ENCODE measurements around the gene HDAC11. TPM values are rescaled to one million over a fixed set of nuclear protein-coding genes. Genes with fewer than 3 reads are reported as not detected.

The HDAC11 gene
- total and polyA plus RNA-seq, 3 experiments from 2014 or later, result 2.6 to 7.5 (median 3.2) TPM

GRCh38 chr3:13536432-13536831, 56.3 kb downstream of the HDAC11 start:
- H3K4me1 Mint-ChIP-seq, result peaks cover 0 to 10% (median 4%) of the 10 kb centered on the region in 3 donors
- peaks cover 17 to 48% of the 10 kb centered on the region in 2 donors for H3K27me3 Mint-ChIP-seq
- Histone ChIP-seq H3K27me3 (ENCODE audit: insufficient read depth, low read length, poor library complexity, severe bottlenecking) (no peaks in the 10 kb centered on the region), H3K27ac (ENCODE audit: low read depth, low read length) (no peak overlapping the region), H3K4me1 (ENCODE audit: insufficient read depth, low read length) (peaks cover 6% of the 10 kb centered on the region), H3K36me3 (ENCODE audit: insufficient read depth, low read length) (no peaks in the 10 kb centered on the region), H3K4me3 (ENCODE audit: low read length) (no peak overlapping the region), H3K9me3 (ENCODE audit: low read length) (no peaks in the 10 kb centered on the region)
- POLR2A ChIA-PET, result no interaction called here
- H3K4me3 Mint-ChIP-seq, result no peak overlapping the region
- peaks cover 0 to 3% (median 0%) of the 10 kb centered on the region in 5 donors for H3K9me3 Mint-ChIP-seq
- DNase-seq, result no peak
- H3K27ac Mint-ChIP-seq, result no peak overlapping the region
- no peaks in the 10 kb centered on the region for H3K36me3 Mint-ChIP-seq
- CTCF ChIA-PET, result no interaction called here

- DNase-seq, result no peak
- no peak overlapping the region for H3K4me3 ChIP-seq (ENCODE audit: low read length)
- ChIA-PET CTCF (no interaction called here), POLR2A (no interaction called here)
- no peaks in the 10 kb centered on the region for H3K27me3 ChIP-seq (ENCODE audit: insufficient read depth, low read length, poor library complexity, severe bottlenecking)
- Mint-ChIP-seq H3K27ac (no peak overlapping the region), H3K36me3 (no peaks in the 10 kb centered on the region), H3K4me1 (peaks cover 0 to 10% (median 4%) of the 10 kb centered on the region in 3 donors), H3K27me3 (peaks cover 17 to 48% of the 10 kb centered on the region in 2 donors), H3K9me3 (peaks cover 0 to 4% (median 0%) of the 10 kb centered on the region in 5 donors), H3K4me3 (no peak overlapping the region)
- no peaks in the 10 kb centered on the region for H3K9me3 ChIP-seq (ENCODE audit: low read length)
- H3K36me3 ChIP-seq (ENCODE audit: insufficient read depth, low read length), result no peaks in the 10 kb centered on the region
- H3K4me1 ChIP-seq (ENCODE audit: insufficient read depth, low read length), result peaks cover 6% of the 10 kb centered on the region
- H3K27ac ChIP-seq (ENCODE audit: low read depth, low read length), result no peak overlapping the region
Measured at GRCh38 chr3:13536832-13537231, 56.7 kb downstream of the HDAC11 start.

DNA sequence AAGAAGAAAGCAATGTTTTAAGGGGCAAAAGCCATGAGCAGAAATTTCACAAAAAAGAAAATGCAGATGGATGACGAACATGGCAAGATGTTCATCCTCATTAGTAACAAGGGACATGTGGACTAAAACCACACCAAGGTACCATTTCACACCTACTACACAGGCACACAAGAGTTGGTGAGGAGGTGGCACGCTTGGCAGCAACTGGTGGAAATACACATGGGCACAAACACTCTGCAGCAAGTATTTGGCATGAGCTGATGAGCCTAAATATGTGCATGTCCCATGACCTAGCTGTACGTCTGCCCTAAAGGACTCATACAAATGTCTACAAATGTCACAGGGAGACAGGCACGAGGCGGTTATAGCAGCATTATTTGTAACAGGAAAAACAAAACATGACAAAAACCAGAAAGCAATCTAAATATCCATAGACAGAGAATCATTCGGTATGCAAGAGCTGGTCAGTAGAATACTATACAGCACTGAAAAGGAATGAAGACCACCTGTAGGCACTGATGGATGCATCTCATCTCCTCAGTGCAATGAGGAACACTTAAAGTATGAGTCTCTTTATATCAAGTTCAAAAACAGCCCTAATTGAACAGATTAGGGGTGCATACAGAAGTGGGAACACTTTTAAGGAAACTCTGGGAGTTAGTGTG, 57.3 kb downstream of the HDAC11 start:
- no peak overlapping the region for H3K27ac ChIP-seq (ENCODE audit: low read depth, low read length)
- H3K9me3 ChIP-seq (ENCODE audit: low read length), result no peaks in the 10 kb centered on the region
- Mint-ChIP-seq H3K27ac (no peak overlapping the region), H3K4me3 (no peak overlapping the region), H3K27me3 (peaks cover 17 to 48% of the 10 kb centered on the region in 2 donors), H3K4me1 (peaks cover 0 to 10% (median 4%) of the 10 kb centered on the region in 3 donors), H3K9me3 (peaks cover 0 to 8% (median 2%) of the 10 kb centered on the region in 5 donors), H3K36me3 (peaks cover 0 to 4% (median 0%) of the 10 kb centered on the region in 3 donors)
- H3K4me1 ChIP-seq (ENCODE audit: insufficient read depth, low read length), result peaks cover 6% of the 10 kb centered on the region
- no peaks in the 10 kb centered on the region for H3K27me3 ChIP-seq (ENCODE audit: insufficient read depth, low read length, poor library complexity, severe bottlenecking)
- ChIA-PET POLR2A (no interaction called here), CTCF (no interaction called here)
- no peak overlapping the region for H3K4me3 ChIP-seq (ENCODE audit: low read length)
- no peaks in the 10 kb centered on the region for H3K36me3 ChIP-seq (ENCODE audit: insufficient read depth, low read length)
- no peak for DNase-seq

- Histone ChIP-seq H3K4me3 (ENCODE audit: low read length) (no peak overlapping the region), H3K27ac (ENCODE audit: low read depth, low read length) (no peak overlapping the region), H3K36me3 (ENCODE audit: insufficient read depth, low read length) (no peaks in the 10 kb centered on the region), H3K27me3 (ENCODE audit: insufficient read depth, low read length, poor library complexity, severe bottlenecking) (no peaks in the 10 kb centered on the region), H3K9me3 (ENCODE audit: low read length) (no peaks in the 10 kb centered on the region), H3K4me1 (ENCODE audit: insufficient read depth, low read length) (peaks cover 6% of the 10 kb centered on the region)
- POLR2A ChIA-PET, result no interaction called here
- Mint-ChIP-seq H3K4me1 (peaks cover 0 to 10% (median 4%) of the 10 kb centered on the region in 3 donors), H3K27me3 (peaks cover 17 to 48% of the 10 kb centered on the region in 2 donors), H3K36me3 (peaks cover 0 to 7% (median 0%) of the 10 kb centered on the region in 3 donors), H3K9me3 (peaks cover 0 to 8% (median 4%) of the 10 kb centered on the region in 5 donors), H3K4me3 (no peak overlapping the region), H3K27ac (no peak overlapping the region)
- DNase-seq, result no peak
- CTCF ChIA-PET, result no interaction called here
Measured at GRCh38 chr3:13537909-13538296, 57.8 kb downstream of the HDAC11 start.

DNA sequence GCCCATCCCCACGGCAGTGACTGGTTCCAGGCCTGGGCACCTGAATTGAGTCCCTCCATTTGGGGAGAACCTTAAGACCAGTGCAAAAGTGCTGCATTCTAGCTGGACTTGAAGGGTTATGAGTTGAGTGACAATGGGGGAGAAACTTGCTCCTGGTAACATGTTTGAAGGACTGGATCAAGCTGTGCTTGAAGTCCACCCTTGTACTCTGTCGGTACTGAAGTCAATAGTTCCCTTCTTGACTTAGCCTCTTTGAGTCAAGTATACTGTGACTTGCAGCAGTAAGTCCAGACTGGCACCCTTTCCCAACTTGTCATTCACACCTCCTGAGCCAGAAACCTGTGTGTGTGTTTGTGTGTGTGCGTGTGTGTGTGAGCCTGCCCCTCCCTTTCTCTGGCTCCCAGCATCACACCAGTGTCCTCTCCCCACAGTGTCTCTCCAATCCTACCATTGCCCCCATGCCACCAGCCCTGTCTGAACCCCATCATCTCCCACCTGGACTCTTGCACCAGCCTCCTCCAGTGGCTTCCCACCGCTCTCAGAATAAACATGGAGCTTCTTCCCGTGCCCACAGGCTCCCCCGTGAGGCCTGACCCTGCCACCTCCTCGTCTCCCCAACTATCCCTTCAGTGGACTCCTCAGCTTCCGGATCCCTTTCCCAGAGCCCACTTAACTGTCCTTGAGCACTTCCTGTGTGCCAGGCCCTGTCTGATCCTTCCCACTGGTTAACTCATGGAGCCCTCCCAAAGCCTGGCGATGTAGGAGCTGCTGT, 58.6 kb downstream of the HDAC11 start:
- Mint-ChIP-seq H3K27ac (no peak overlapping the region), H3K36me3 (peaks cover 0 to 7% (median 0%) of the 10 kb centered on the region in 3 donors), H3K4me1 (peaks cover 0 to 10% (median 4%) of the 10 kb centered on the region in 3 donors), H3K27me3 (peaks cover 17 to 41% of the 10 kb centered on the region in 2 donors), H3K4me3 (no peak overlapping the region), H3K9me3 (peaks cover 0 to 8% (median 4%) of the 10 kb centered on the region in 5 donors)
- no peak overlapping the region for H3K27ac ChIP-seq (ENCODE audit: low read depth, low read length)
- H3K4me1 ChIP-seq (ENCODE audit: insufficient read depth, low read length), result peaks cover 6% of the 10 kb centered on the region
- no peaks in the 10 kb centered on the region for H3K9me3 ChIP-seq (ENCODE audit: low read length)
- CTCF ChIA-PET, result interaction anchor here (0.8 kb wide), 1 partner anchor 11 kb away, joined by 3 read pairs; the partner anchor contains the start of gene FBLN2
- no peaks in the 10 kb centered on the region for H3K27me3 ChIP-seq (ENCODE audit: insufficient read depth, low read length, poor library complexity, severe bottlenecking)
- H3K36me3 ChIP-seq (ENCODE audit: insufficient read depth, low read length), result no peaks in the 10 kb centered on the region
- POLR2A ChIA-PET, result no interaction called here
- H3K4me3 ChIP-seq (ENCODE audit: low read length), result no peak overlapping the region
- DNase-seq, result no peak

GRCh38 chr3:13539292-13539638, 59.2 kb downstream of the HDAC11 start:
- no peak overlapping the region for H3K4me3 Mint-ChIP-seq
- peaks cover 7% of the 10 kb centered on the region for H3K4me1 ChIP-seq (ENCODE audit: insufficient read depth, low read length)
- CTCF ChIA-PET, result no interaction called here

DNA sequence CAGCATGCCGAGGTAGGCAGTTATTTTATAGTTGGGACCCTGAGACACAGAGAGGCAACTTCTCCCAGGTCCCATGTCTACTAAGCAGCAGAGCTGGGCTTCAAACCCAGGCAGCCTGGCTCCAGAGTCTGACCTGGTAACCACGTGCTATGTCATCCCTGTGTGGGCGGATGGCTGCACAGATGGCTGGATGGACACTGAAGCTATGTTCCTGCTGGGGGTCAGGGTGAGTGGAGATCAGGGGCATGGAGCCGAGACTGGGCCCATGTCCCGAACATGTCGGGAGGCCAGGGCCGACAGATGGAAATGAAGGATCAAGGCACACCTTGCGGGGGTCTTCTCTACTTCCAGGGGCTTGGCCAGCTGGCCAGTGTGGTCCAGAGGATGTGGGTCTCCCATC, 59.6 kb downstream of the HDAC11 start:
- Histone ChIP-seq H3K4me3 (ENCODE audit: low read length) (no peak overlapping the region), H3K4me1 (ENCODE audit: insufficient read depth, low read length) (peaks cover 11% of the 10 kb centered on the region), H3K36me3 (ENCODE audit: insufficient read depth, low read length) (no peaks in the 10 kb centered on the region), H3K9me3 (ENCODE audit: low read length) (no peaks in the 10 kb centered on the region), H3K27ac (ENCODE audit: low read depth, low read length) (no peak overlapping the region), H3K27me3 (ENCODE audit: insufficient read depth, low read length, poor library complexity, severe bottlenecking) (no peaks in the 10 kb centered on the region)
- no peak overlapping the region for H3K4me3 Mint-ChIP-seq
- H3K36me3 Mint-ChIP-seq, result peaks cover 0 to 7% (median 0%) of the 10 kb centered on the region in 3 donors
- ChIA-PET POLR2A (no interaction called here), CTCF (no interaction called here)
- no peak for DNase-seq
- H3K4me1 Mint-ChIP-seq, result peaks cover 8 to 16% (median 12%) of the 10 kb centered on the region in 3 donors
- H3K9me3 Mint-ChIP-seq, result peaks cover 0 to 8% (median 4%) of the 10 kb centered on the region in 5 donors
- peaks cover 22 to 45% of the 10 kb centered on the region in 2 donors for H3K27me3 Mint-ChIP-seq
- H3K27ac Mint-ChIP-seq, result no peak overlapping the region

More at GRCh38 chr3:13539292-13539638, 59.2 kb downstream of the HDAC11 start:
- no peaks in the 10 kb centered on the region for H3K9me3 ChIP-seq (ENCODE audit: low read length)
- no peak overlapping the region for H3K4me3 ChIP-seq (ENCODE audit: low read length)
- POLR2A ChIA-PET, result no interaction called here
- H3K27ac ChIP-seq (ENCODE audit: low read depth, low read length), result no peak overlapping the region
- H3K27me3 ChIP-seq (ENCODE audit: insufficient read depth, low read length, poor library complexity, severe bottlenecking), result no peaks in the 10 kb centered on the region
- Mint-ChIP-seq H3K27me3 (peaks cover 19 to 42% of the 10 kb centered on the region in 2 donors), H3K36me3 (peaks cover 0 to 7% (median 0%) of the 10 kb centered on the region in 3 donors), H3K27ac (no peak overlapping the region), H3K4me1 (peaks cover 4 to 12% (median 8%) of the 10 kb centered on the region in 3 donors), H3K9me3 (peaks cover 0 to 8% (median 4%) of the 10 kb centered on the region in 5 donors)
- DNase-seq, result no peak
- H3K36me3 ChIP-seq (ENCODE audit: insufficient read depth, low read length), result no peaks in the 10 kb centered on the region

DNA sequence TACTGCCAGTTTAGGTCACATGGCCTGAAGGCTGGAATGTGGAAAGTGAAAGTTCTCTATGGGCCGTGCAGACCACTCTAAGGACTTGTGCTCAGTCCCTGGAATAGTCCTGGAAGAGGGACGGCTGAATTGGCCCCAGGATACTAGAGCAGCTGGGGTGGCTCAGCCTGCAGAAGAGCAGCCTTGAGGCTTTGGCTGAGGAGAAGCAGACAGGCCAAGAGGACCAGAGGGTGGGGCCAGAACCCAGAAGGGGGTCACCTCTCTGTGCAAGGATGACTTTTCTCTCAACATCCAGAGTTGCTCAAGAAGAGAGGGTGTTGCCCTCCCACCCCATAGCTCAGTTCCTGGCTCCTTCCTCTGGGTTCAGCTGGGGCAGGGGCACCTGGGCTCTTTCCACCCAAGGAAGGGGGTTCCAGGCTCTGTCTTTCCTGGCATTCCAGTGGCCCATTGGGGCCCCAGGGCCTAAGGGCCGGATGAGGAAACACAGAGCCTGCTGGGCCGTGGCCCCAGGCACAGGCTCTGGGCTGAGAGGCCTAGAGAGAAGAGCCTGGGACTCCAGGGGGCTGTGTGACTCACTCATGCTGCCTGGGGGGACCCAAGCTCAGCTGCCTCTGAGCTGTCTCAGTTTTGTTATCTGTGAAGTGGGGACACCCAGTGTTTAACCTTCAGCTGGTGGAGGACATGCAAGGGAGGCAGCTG, 60.3 kb downstream of the HDAC11 start:
- DNase-seq, result no peak
- Mint-ChIP-seq H3K36me3 (peaks cover 0 to 7% (median 0%) of the 10 kb centered on the region in 3 donors), H3K27ac (no peak overlapping the region), H3K9me3 (peaks cover 0 to 8% (median 4%) of the 10 kb centered on the region in 5 donors), H3K4me1 (peaks cover 12 to 21% (median 19%) of the 10 kb centered on the region in 3 donors), H3K27me3 (peaks cover 26 to 45% of the 10 kb centered on the region in 2 donors), H3K4me3 (no peak overlapping the region)
- H3K27ac ChIP-seq (ENCODE audit: low read depth, low read length), result no peak overlapping the region
- no peaks in the 10 kb centered on the region for H3K9me3 ChIP-seq (ENCODE audit: low read length)
- H3K4me3 ChIP-seq (ENCODE audit: low read length), result no peak overlapping the region
- ChIA-PET CTCF (no interaction called here), POLR2A (no interaction called here)
- peaks cover 18% of the 10 kb centered on the region for H3K4me1 ChIP-seq (ENCODE audit: insufficient read depth, low read length)
- no peaks in the 10 kb centered on the region for H3K36me3 ChIP-seq (ENCODE audit: insufficient read depth, low read length)
- no peaks in the 10 kb centered on the region for H3K27me3 ChIP-seq (ENCODE audit: insufficient read depth, low read length, poor library complexity, severe bottlenecking)
